Fibroblast of lung (primary cell): ENCODE data around the gene MTCH1. TPM values are rescaled to one million over a fixed set of nuclear protein-coding genes. Genes with fewer than 3 reads are reported as not detected.
A peak's percentile ranks its signal among the peaks of the same experiment; 100 is the strongest.

Source experiments
- DNase-seq, 2 donors: peaks; one replicate each; pipeline versions ENCODE4 v3.0.0 to v3.0.0-alpha.2; 2010; ENCODE audit warnings: low read depth in 2 of 2
- H2AFZ ChIP-seq: 2 replicates; pipeline ENCODE4 v1.5.1; 2012; ENCODE audit warnings: low read length, control low read depth, inconsistent platforms
- H3K27ac ChIP-seq: 2 replicates; pipeline ENCODE4 v1.5.1; 2011; ENCODE audit warnings: low read length, control low read depth; ENCODE audit not compliant: insufficient read depth
- H3K27me3 ChIP-seq: 2 replicates; pipeline ENCODE4 v1.5.1; 2011; ENCODE audit warnings: mild to moderate bottlenecking, low read length; ENCODE audit not compliant: control insufficient read depth, insufficient read depth
- H3K36me3 ChIP-seq: 2 replicates; pipeline ENCODE4 v1.5.1; 2011; ENCODE audit warnings: low read length; ENCODE audit not compliant: control insufficient read depth, insufficient read depth
- H3K4me1 ChIP-seq: 2 replicates; pipeline ENCODE4 v1.5.1; 2011; ENCODE audit warnings: low read length; ENCODE audit not compliant: control insufficient read depth, insufficient read depth; ENCODE audit errors: extremely low read depth
- H3K4me2 ChIP-seq: 2 replicates; pipeline ENCODE4 v1.5.1; 2011; ENCODE audit warnings: low read length, control low read depth; ENCODE audit not compliant: insufficient read depth; ENCODE audit errors: extremely low read depth
- H3K4me3 ChIP-seq, 4 experiments: fragments of 200-600 bp in 1 of 4; sonication (generic) in 1 of 4; replicated peaks in 1 of 4; 2 replicates each; pipeline ENCODE4 v1.5.1; 2011 to 2016; ENCODE audit warnings: low read length in 4 of 4, low read depth in 3 of 4, mild to moderate bottlenecking in 3 of 4, control low read depth in 2 of 4, inconsistent platforms in 1 of 4, mixed read lengths in 1 of 4; ENCODE audit not compliant: insufficient read depth in 1 of 4; ENCODE audit errors: control extremely low read depth in 1 of 4
- H3K79me2 ChIP-seq: 2 replicates; pipeline ENCODE4 v1.5.1; 2012; ENCODE audit warnings: mild to moderate bottlenecking, low read length, inconsistent platforms; ENCODE audit not compliant: control insufficient read depth, insufficient read depth
- H3K9ac ChIP-seq: 2 replicates; pipeline ENCODE4 v1.5.1; 2011; ENCODE audit warnings: mild to moderate bottlenecking, low read length, control low read depth; ENCODE audit not compliant: insufficient read depth
- H3K9me3 ChIP-seq: 2 replicates; pipeline ENCODE4 v1.5.1; 2012; ENCODE audit warnings: low read depth, low read length; ENCODE audit not compliant: control insufficient read depth, insufficient read depth
- H4K20me1 ChIP-seq: 2 replicates; pipeline ENCODE4 v1.5.1; 2011; ENCODE audit warnings: low read length; ENCODE audit not compliant: control insufficient read depth, insufficient read depth; ENCODE audit errors: extremely low read depth
- CTCF ChIP-seq, 2 donors: IDR thresholded peaks in 1 of 2; conservative IDR thresholded peaks in 1 of 2; 1 replicate in 1 of 2; 2 replicates in 1 of 2; pipeline ENCODE4 v1.5.1; 2011 to 2012; ENCODE audit warnings: low read length in 2 of 2, control low read depth in 1 of 2, inconsistent platforms in 1 of 2, low read depth in 1 of 2, mild to moderate bottlenecking in 1 of 2
- EZH2 ChIP-seq: IDR thresholded peaks from 2 replicates; pipeline ENCODE4 v1.5.1; 2012; ENCODE audit warnings: low read length, control low read depth, mild to moderate bottlenecking; ENCODE audit errors: missing control alignments
- polyA plus RNA-seq, 2 donors: library from polyadenylated mRNA; depleted of rRNA in 1 of 2; stranded (reverse) in 1 of 2; unstranded in 1 of 2; fragments of >200 nt; gene quantifications; 2 replicates each; pipeline ENCODE4 v1.2.1, GENCODE V29; 2011 to 2012; ENCODE audit warnings: missing spikeins in 1 of 2
- total RNA-seq: library from RNA; depleted of rRNA; stranded (reverse); fragments of >200 nt; gene quantifications from 2 replicates; pipeline ENCODE4 v1.2.1, GENCODE V29; 2014

The MTCH1 gene
- total and polyA plus RNA-seq, 2 donors (not counting 1 experiment from before 2014, with no cell fraction given) = 131 to 222 TPM

GRCh38 chr6:36984581-36985416 lies 1.2 kb downstream of the MTCH1 start:
- Histone ChIP-seq H4K20me1 (peaks cover 3% of the 10 kb centered on the region), H3K79me2 (peaks cover 61% of the 10 kb centered on the region), H3K4me2 (peak overlapping the region; percentile 80), H3K4me3 (peak overlapping the region; percentile 76 to 96 (median 90)), H3K9ac (peak overlapping the region; percentile 98), H2AFZ (no peak overlapping the region), H3K27ac (peak overlapping the region; percentile 96), H3K9me3 (no peaks in the 10 kb centered on the region), H3K27me3 (no peaks in the 10 kb centered on the region), H3K36me3 (no peaks in the 10 kb centered on the region), H3K4me1 (peaks cover 10% of the 10 kb centered on the region)
- peak; percentile 79 for DNase-seq
- TF ChIP-seq CTCF (conservative IDR thresholded peaks at IDR 0.05 in 1 of 2, IDR thresholded peaks at IDR 0.05 in 1 of 2; ENCODE audit: low read depth in 1 of 2, low read length in 2 of 2) (no peak), EZH2 (no peak)

- H3K27ac ChIP-seq = peak overlapping the region; percentile 26
- no peaks in the 10 kb centered on the region for H3K9me3 ChIP-seq
- peak overlapping the region; percentile 80 for H3K4me2 ChIP-seq
- H3K4me3 ChIP-seq = peak overlapping the region in 2 of 4 experiments; percentile 91 to 96
- H3K36me3 ChIP-seq = no peaks in the 10 kb centered on the region
- peaks cover 3% of the 10 kb centered on the region for H4K20me1 ChIP-seq
- peaks cover 71% of the 10 kb centered on the region for H3K79me2 ChIP-seq
- no peak overlapping the region for H2AFZ ChIP-seq
- no peak for DNase-seq
- no peaks in the 10 kb centered on the region for H3K27me3 ChIP-seq
- no peak overlapping the region for H3K9ac ChIP-seq
- TF ChIP-seq EZH2 (no peak), CTCF (conservative IDR thresholded peaks at IDR 0.05 in 1 of 2, IDR thresholded peaks at IDR 0.05 in 1 of 2; ENCODE audit: low read depth in 1 of 2, low read length in 2 of 2) (no peak)
- peaks cover 10% of the 10 kb centered on the region for H3K4me1 ChIP-seq
These were observed 2.5 kb downstream of the MTCH1 start for GRCh38 chr6:36983538-36983937.

- TF ChIP-seq CTCF (conservative IDR thresholded peaks at IDR 0.05 in 1 of 2, IDR thresholded peaks at IDR 0.05 in 1 of 2; ENCODE audit: low read depth in 1 of 2, low read length in 2 of 2) (no peak), EZH2 (no peak)
- Histone ChIP-seq H3K4me1 (peaks cover 7% of the 10 kb centered on the region), H3K4me2 (no peak overlapping the region), H3K36me3 (peaks cover 19% of the 10 kb centered on the region), H4K20me1 (peaks cover 3% of the 10 kb centered on the region), H3K9ac (no peak overlapping the region), H3K27me3 (no peaks in the 10 kb centered on the region), H3K79me2 (peaks cover 81% of the 10 kb centered on the region), H2AFZ (no peak overlapping the region), H3K4me3 (no peak overlapping the region), H3K27ac (no peak overlapping the region), H3K9me3 (no peaks in the 10 kb centered on the region)
- no peak for DNase-seq
These were observed 4.9 kb downstream of the MTCH1 start for GRCh38 chr6:36980876-36981619.
